Measurements from ENCODE around the gene ARHGAP11A.

The ARHGAP11A gene

DNA sequence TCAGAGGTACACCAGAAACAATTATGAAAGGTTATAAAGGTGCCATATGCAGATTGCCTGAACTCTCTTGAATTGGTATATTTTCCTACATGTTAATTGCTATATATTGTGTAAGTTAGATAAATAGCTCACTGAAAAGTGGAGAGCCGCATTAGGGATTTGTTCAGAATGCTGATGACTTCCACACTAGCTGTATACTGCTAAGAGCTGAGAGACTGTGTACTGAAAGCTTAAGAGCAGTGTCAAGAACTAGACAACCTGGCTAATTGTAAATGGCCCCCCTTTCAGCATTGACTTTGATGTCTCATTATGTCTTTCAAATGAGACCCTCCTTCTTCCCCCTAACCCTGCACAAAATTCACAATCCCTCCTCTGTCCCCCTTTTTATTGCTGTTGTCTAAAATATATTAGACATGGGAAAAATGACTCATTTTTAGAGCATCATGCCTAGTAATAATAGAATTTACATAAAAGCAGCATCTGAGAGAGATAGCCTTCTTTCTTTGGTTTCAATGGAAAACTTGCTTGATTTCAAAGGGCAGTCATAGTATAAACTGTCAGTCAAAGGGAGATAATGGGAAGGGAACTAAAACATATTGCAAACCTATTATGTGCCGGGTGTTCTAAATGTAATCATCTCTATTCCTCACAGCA, 67.8 kb downstream of the ARHGAP11A start:
- H3K9me3 ChIP-seq (ENCODE audit: control insufficient read depth, low read length): no peaks in the 10 kb centered on the region
- H3K36me3 ChIP-seq (ENCODE audit: control insufficient read depth, insufficient read depth, low read length): no peaks in the 10 kb centered on the region
- no peaks in the 10 kb centered on the region for H3K4me1 ChIP-seq (ENCODE audit: control insufficient read depth, insufficient read depth, low read length, poor library complexity, severe bottlenecking)
- H3K27me3 ChIP-seq (replicated peaks; ENCODE audit: control insufficient read depth, insufficient read depth, low read length, poor library complexity, severe bottlenecking): no peaks in the 10 kb centered on the region
- no peak overlapping the region for H3K27ac ChIP-seq (ENCODE audit: insufficient read depth, low read length, poor library complexity, severe bottlenecking)
- DNase-seq: no peak
- no peak overlapping the region for H3K4me3 ChIP-seq (ENCODE audit: insufficient read depth, low read depth, low read length, poor library complexity, severe bottlenecking)

DNA sequence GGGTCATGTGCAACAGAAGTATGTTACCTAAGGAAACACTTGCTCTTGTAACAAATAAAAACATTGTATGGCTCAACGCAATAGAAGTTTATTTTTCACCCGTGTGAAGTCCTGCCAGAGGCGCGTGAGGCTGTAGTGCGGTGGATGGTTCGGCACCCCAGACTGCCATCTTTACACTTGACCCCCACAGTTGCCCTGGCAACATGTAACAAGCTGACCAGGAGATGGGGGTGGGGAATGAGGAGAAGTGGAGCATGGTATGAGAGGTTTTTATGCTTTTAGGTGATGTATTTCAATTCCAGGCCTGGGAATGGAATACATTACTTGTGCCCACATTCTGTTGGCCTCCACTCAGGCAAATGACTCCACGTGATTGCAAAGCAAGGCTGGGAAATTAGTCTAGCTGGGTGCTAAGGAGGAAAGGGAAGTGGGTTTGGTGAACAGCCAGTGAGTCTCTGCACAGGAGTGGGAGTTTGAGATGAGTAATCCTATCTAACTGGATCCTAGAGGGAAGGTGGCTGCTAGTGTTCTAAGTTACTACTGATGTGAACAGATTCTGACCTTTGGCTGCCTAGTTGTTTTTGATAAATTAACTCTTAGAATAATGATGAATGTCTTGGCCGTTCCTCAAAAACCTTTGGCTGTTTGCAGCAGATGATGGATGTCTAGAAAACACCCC, 68.7 kb downstream of the ARHGAP11A start:
- H3K27me3 ChIP-seq (replicated peaks; ENCODE audit: control insufficient read depth, insufficient read depth, low read length, poor library complexity, severe bottlenecking): no peaks in the 10 kb centered on the region
- no peak overlapping the region for H3K4me3 ChIP-seq (ENCODE audit: insufficient read depth, low read depth, low read length, poor library complexity, severe bottlenecking)
- H3K4me1 ChIP-seq (ENCODE audit: control insufficient read depth, insufficient read depth, low read length, poor library complexity, severe bottlenecking): no peaks in the 10 kb centered on the region
- H3K9me3 ChIP-seq (ENCODE audit: control insufficient read depth, low read length): no peaks in the 10 kb centered on the region
- H3K36me3 ChIP-seq (ENCODE audit: control insufficient read depth, insufficient read depth, low read length): no peaks in the 10 kb centered on the region
- no peak overlapping the region for H3K27ac ChIP-seq (ENCODE audit: insufficient read depth, low read length, poor library complexity, severe bottlenecking)
- no peak for DNase-seq

DNA sequence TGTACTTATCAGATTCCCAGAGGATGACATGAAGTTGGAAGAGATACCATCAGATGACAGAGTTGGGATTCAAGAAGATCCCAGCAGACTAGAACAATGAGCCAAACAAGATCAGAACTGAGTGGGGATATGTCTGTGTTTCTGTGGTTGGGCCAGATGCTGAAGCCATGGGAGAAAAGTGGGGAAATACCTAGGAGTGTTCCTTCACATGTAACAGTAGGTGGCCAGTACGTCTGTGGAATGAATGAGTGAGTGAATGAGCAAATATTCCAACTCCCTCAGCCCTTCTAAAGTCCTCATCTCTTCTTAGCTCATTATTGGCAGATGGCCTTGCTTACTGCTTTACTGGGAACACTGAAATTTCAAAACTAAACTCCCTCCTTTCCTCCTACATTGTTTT, 70.3 kb downstream of the ARHGAP11A start:
- no peaks in the 10 kb centered on the region for H3K27me3 ChIP-seq (replicated peaks; ENCODE audit: control insufficient read depth, insufficient read depth, low read length, poor library complexity, severe bottlenecking)
- H3K27ac ChIP-seq (ENCODE audit: insufficient read depth, low read length, poor library complexity, severe bottlenecking): no peak overlapping the region
- no peak overlapping the region for H3K4me3 ChIP-seq (ENCODE audit: insufficient read depth, low read depth, low read length, poor library complexity, severe bottlenecking)
- no peaks in the 10 kb centered on the region for H3K36me3 ChIP-seq (ENCODE audit: control insufficient read depth, insufficient read depth, low read length)
- H3K4me1 ChIP-seq (ENCODE audit: control insufficient read depth, insufficient read depth, low read length, poor library complexity, severe bottlenecking): no peaks in the 10 kb centered on the region
- no peaks in the 10 kb centered on the region for H3K9me3 ChIP-seq (ENCODE audit: control insufficient read depth, low read length)
- no peak for DNase-seq

DNA sequence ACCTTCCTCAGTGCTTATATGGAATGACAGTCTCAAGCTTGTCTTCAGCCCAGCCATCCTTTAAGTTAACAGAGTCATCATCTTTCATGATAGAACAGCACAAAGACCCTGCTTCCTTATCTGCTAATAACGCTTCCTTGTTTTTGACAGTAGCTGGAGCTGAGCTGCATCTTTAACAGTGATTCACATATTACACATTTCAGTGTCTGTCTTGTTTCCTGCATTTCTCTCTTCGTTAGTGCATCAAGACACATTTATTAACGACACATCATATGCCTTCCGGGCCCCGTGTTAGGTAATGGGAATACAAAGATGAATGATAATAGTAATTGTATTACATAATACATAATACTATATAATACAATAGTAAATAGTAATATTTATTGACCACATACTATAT, 72.3 kb downstream of the ARHGAP11A start:
- Histone ChIP-seq H3K4me1 (ENCODE audit: control insufficient read depth, insufficient read depth, low read length, poor library complexity, severe bottlenecking) (no peaks in the 10 kb centered on the region), H3K4me3 (ENCODE audit: insufficient read depth, low read depth, low read length, poor library complexity, severe bottlenecking) (no peak overlapping the region), H3K9me3 (ENCODE audit: control insufficient read depth, low read length) (no peaks in the 10 kb centered on the region), H3K27ac (ENCODE audit: insufficient read depth, low read length, poor library complexity, severe bottlenecking) (no peak overlapping the region), H3K27me3 (replicated peaks; ENCODE audit: control insufficient read depth, insufficient read depth, low read length, poor library complexity, severe bottlenecking) (no peaks in the 10 kb centered on the region), H3K36me3 (ENCODE audit: control insufficient read depth, insufficient read depth, low read length) (no peaks in the 10 kb centered on the region)
- DNase-seq: no peak

DNA sequence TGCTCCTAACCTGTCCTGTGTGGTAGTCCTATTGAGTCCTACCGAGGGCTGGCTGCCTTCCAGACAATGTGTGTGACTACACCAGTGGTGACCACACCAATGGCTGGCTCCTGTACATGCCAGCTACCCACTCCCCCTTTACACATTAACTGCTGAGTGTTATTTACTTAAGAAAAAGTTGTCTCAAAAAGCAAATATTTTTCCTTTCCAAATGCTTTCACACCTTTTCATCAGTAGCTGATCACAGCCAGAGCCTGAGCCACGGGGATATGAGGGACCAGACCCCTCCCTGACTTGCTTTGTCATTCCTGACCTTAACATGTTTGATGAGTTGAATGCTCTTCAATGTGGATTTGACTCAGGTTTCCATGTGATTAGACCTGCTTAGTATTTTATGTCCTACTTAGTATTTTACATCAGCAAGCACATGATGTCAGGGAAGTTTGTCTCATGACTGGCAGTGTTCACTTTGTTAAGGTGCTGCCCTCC, 72.9 kb downstream of the ARHGAP11A start:
- H3K27ac ChIP-seq (ENCODE audit: insufficient read depth, low read length, poor library complexity, severe bottlenecking): no peak overlapping the region
- H3K36me3 ChIP-seq (ENCODE audit: control insufficient read depth, insufficient read depth, low read length): no peaks in the 10 kb centered on the region
- no peak overlapping the region for H3K4me3 ChIP-seq (ENCODE audit: insufficient read depth, low read depth, low read length, poor library complexity, severe bottlenecking)
- no peaks in the 10 kb centered on the region for H3K27me3 ChIP-seq (replicated peaks; ENCODE audit: control insufficient read depth, insufficient read depth, low read length, poor library complexity, severe bottlenecking)
- no peaks in the 10 kb centered on the region for H3K4me1 ChIP-seq (ENCODE audit: control insufficient read depth, insufficient read depth, low read length, poor library complexity, severe bottlenecking)
- no peaks in the 10 kb centered on the region for H3K9me3 ChIP-seq (ENCODE audit: control insufficient read depth, low read length)
- DNase-seq: no peak

All from effector memory CD4-positive, alpha-beta T cell (primary cell).